ENCODE measurements around the gene WWTR1. TPM values are rescaled to one million over a fixed set of nuclear protein-coding genes. Genes with fewer than 3 reads are reported as not detected.

WWTR1 gene
- polyA plus RNA-seq, 2 of the 4 experiments (the other 2 are of a cell fraction) = 99.7 to 164 TPM

- H3K4me3 ChIP-seq = no peak overlapping the region
- no peak for TF ChIP-seq ELK1 (IDR thresholded peaks at IDR 0.05; ENCODE audit: low read depth, low read length)
- ATAC-seq = no peak
- H3K4me1 ChIP-seq = peaks cover 93% of the 10 kb centered on the region
- no peak for DNase-seq (ENCODE audit: low read depth in 1 of 2, low spot score in 1 of 2)
- FAIRE-seq = no peak
- peak overlapping the region; percentile 59 for H3K4me2 ChIP-seq
- peak overlapping the region; percentile 43 to 77; a peak in 5 of 6 replicates for H3K27ac ChIP-seq
- CTCF ChIA-PET = interaction anchor here (1.0 to 1.6 kb wide), 2 partner anchors 46 to 101 kb away, joined by 3 read pairs; no protein-coding TSS in a partner anchor
- 51% methylated on average over 6 of the region's 6 CpGs for WGBS (ENCODE audit: missing lambda C conversion rate)
- no peaks in the 10 kb centered on the region for H3K9me3 ChIP-seq
- POLR2A ChIA-PET = interaction anchor here (0.9 kb wide), 1 partner anchor 42 kb away, joined by 6 read pairs; the partner anchor contains the start of gene WWTR1
These were observed 42.0 kb downstream of the WWTR1 start for GRCh38 chr3:149615731-149616221.

- CTCF ChIA-PET = interaction anchor here (1.3 to 1.6 kb wide), 2 partner anchors 17 to 38 kb away, joined by 3 to 5 read pairs; no protein-coding TSS in a partner anchor
- Histone ChIP-seq H3K4me1 (peaks cover 93% of the 10 kb centered on the region), H3K4me2 (no peak overlapping the region), H3K27ac (peak overlapping the region in 1 of 2 experiments; percentile 39; a peak in 1 of 6 replicates), H3K4me3 (no peak overlapping the region), H3K9me3 (no peaks in the 10 kb centered on the region)
- POLR2A ChIA-PET = interaction anchor here (0.6 kb wide), 1 partner anchor 49 kb away, joined by 7 read pairs; no protein-coding TSS in a partner anchor
- ATAC-seq (no peak), DNase-seq (ENCODE audit: low read depth in 1 of 2, low spot score in 1 of 2) (no peak), FAIRE-seq (no peak)
- 91% methylated on average over 2 of the region's 2 CpGs for WGBS (ENCODE audit: missing lambda C conversion rate)
- TF ChIP-seq RAD21 (conservative IDR thresholded peaks at IDR 0.05 in 1 of 2, IDR thresholded peaks at IDR 0.05 in 1 of 2) (no peak), SREBF2 (IDR thresholded peaks at IDR 0.05) (no peak), BHLHE40 (IDR thresholded peaks at IDR 0.05; ENCODE audit: low read depth, low read length) (no peak), HMGXB4 (CRISPR knock-in tag; IDR thresholded peaks at IDR 0.05; ENCODE audit: borderline replicate concordance) (no peak), FOXS1 (CRISPR knock-in tag; IDR thresholded peaks at IDR 0.05) (no peak), CHD2 (IDR thresholded peaks at IDR 0.05; ENCODE audit: low read length, partially characterized antibody) (no peak), ZNF302 (CRISPR knock-in tag; IDR thresholded peaks at IDR 0.05) (no peak)
These were observed 43.8 kb downstream of the WWTR1 start for GRCh38 chr3:149613988-149614387.

- Histone ChIP-seq H3K4me1 (peaks cover 93% of the 10 kb centered on the region), H3K4me2 (no peak overlapping the region), H3K27ac (peak overlapping the region in 1 of 2 experiments; percentile 42; a peak in 2 of 6 replicates), H3K9me3 (no peaks in the 10 kb centered on the region), H3K4me3 (no peak overlapping the region)
- ChIA-PET CTCF (interaction anchor here (0.6 kb wide), 1 partner anchor 15 kb away, joined by 3 read pairs; no protein-coding TSS in a partner anchor), POLR2A (no interaction called here)
- no peak for FAIRE-seq
- no peak for DNase-seq (ENCODE audit: low read depth in 1 of 2, low spot score in 1 of 2)
- ATAC-seq = no peak
- no peak for TF ChIP-seq EHMT2 (IDR thresholded peaks at IDR 0.05; ENCODE audit: low read depth)
- TF ChIP-seq POLR2AphosphoS2 (conservative IDR thresholded peaks at IDR 0.05; ENCODE audit: low read length) = no peak
- no peak for TF ChIP-seq ZFP36 (IDR thresholded peaks at IDR 0.05; ENCODE audit: borderline replicate concordance, partially characterized antibody)
- TF ChIP-seq REST (IDR thresholded peaks at IDR 0.05) = no peak
- TF ChIP-seq POLR2A (IDR thresholded peaks at IDR 0.05; ENCODE audit: low read length) = no peak
- TF ChIP-seq KDM1A (IDR thresholded peaks at IDR 0.05; ENCODE audit: low read depth) = no peak
- 94% methylated on average over 4 of the region's 4 CpGs for WGBS (ENCODE audit: missing lambda C conversion rate)
These were observed 45.4 kb downstream of the WWTR1 start for GRCh38 chr3:149612456-149612855.
